HL-60 (cell line): ENCODE results near the gene MYL2.

Experiments
- CTCF ChIP-seq: IDR thresholded peaks from one replicate; pipeline ENCODE4 v1.5.1; 2011; ENCODE audit warnings: low read length, control low read depth, inconsistent platforms; ENCODE audit not compliant: insufficient read depth
- GABPA ChIP-seq: IDR thresholded peaks from 2 replicates; pipeline ENCODE4 v1.6.1; 2012; ENCODE audit warnings: low read depth
- POLR2AphosphoS5 ChIP-seq: IDR thresholded peaks from 2 replicates; pipeline ENCODE4 v1.6.1; 2012; ENCODE audit warnings: low read depth

GRCh38 chr12:110935588-110935987 lies 15.2 kb upstream of the MYL2 start:
- TF ChIP-seq POLR2AphosphoS5 (no peak), GABPA (no peak), CTCF (no peak)
